Astrocyte (in vitro differentiated cells and primary cell): ENCODE data around the gene MYL10. TPM values are rescaled to one million over a fixed set of nuclear protein-coding genes. Genes with fewer than 3 reads are reported as not detected.

Source experiments
- DNase-seq: peaks from one replicate; pipeline ENCODE4 v3.0.0-alpha.2; 2010; ENCODE audit warnings: low read depth
- FAIRE-seq: peaks from 2 replicates; lab custom pipeline; 2011; peaks lifted over from hg19 to GRCh38; lab: Jason Lieb, UNC
- H2AFZ ChIP-seq: 2 replicates; pipeline ENCODE4 v1.6.0; 2012; ENCODE audit warnings: low read depth, low read length, inconsistent platforms
- H3K27ac ChIP-seq: 2 replicates; pipeline ENCODE4 v1.5.1; 2011; ENCODE audit warnings: low read depth, low read length, inconsistent platforms
- H3K27me3 ChIP-seq: 2 replicates; pipeline ENCODE4 v1.6.0; 2011; ENCODE audit warnings: low read length, inconsistent platforms; ENCODE audit not compliant: insufficient read depth
- H3K36me3 ChIP-seq: 2 replicates; pipeline ENCODE4 v1.5.1; 2011; ENCODE audit warnings: low read length, inconsistent platforms; ENCODE audit not compliant: insufficient read depth
- H3K4me1 ChIP-seq: 2 replicates; pipeline ENCODE4 v1.5.1; 2011; ENCODE audit warnings: low read length, inconsistent platforms; ENCODE audit not compliant: insufficient read depth
- H3K4me2 ChIP-seq: 2 replicates; pipeline ENCODE4 v1.6.0; 2012; ENCODE audit warnings: low read length, inconsistent platforms
- H3K4me3 ChIP-seq: 2 replicates; pipeline ENCODE4 v1.5.1; 2011; ENCODE audit warnings: low read depth, mild to moderate bottlenecking, low read length, inconsistent platforms; ENCODE audit not compliant: insufficient read depth
- H3K79me2 ChIP-seq: 2 replicates; pipeline ENCODE4 v1.6.0; 2012; ENCODE audit warnings: mild to moderate bottlenecking, low read length, inconsistent platforms; ENCODE audit not compliant: insufficient read depth
- H3K9ac ChIP-seq: 2 replicates; pipeline ENCODE4 v1.6.0; 2012; ENCODE audit warnings: mild to moderate bottlenecking, low read length, inconsistent platforms
- H3K9me3 ChIP-seq: 2 replicates; pipeline ENCODE4 v1.5.1; 2012; ENCODE audit warnings: low read depth, mild to moderate bottlenecking, low read length, inconsistent platforms; ENCODE audit not compliant: insufficient read depth
- H4K20me1 ChIP-seq: 2 replicates; pipeline ENCODE4 v1.6.0; 2012; ENCODE audit warnings: low read length, inconsistent platforms; ENCODE audit not compliant: insufficient read depth
- H3K27ac Mint-ChIP-seq: one replicate; pipeline ENCODE4 v1.8.0; 2021; ENCODE audit warnings: mild to moderate bottlenecking, mixed read lengths; ENCODE audit not compliant: unreplicated experiment
- H3K27me3 Mint-ChIP-seq: one replicate; pipeline ENCODE4 v1.8.0; 2021; ENCODE audit warnings: low read depth, mixed read lengths; ENCODE audit not compliant: unreplicated experiment
- H3K36me3 Mint-ChIP-seq: one replicate; pipeline ENCODE4 v1.8.0; 2021; ENCODE audit warnings: low read depth, mixed read lengths; ENCODE audit not compliant: unreplicated experiment
- H3K4me1 Mint-ChIP-seq: one replicate; pipeline ENCODE4 v1.8.0; 2021; ENCODE audit warnings: low read depth, mixed read lengths; ENCODE audit not compliant: unreplicated experiment
- H3K4me3 Mint-ChIP-seq: one replicate; pipeline ENCODE4 v1.8.0; 2021; ENCODE audit warnings: mild to moderate bottlenecking, moderate library complexity, mixed read lengths; ENCODE audit not compliant: unreplicated experiment
- H3K9me3 Mint-ChIP-seq: one replicate; pipeline ENCODE4 v1.8.0; 2021; ENCODE audit warnings: mild to moderate bottlenecking, mixed read lengths; ENCODE audit not compliant: unreplicated experiment
- EZH2 ChIP-seq: IDR thresholded peaks from 2 replicates; pipeline ENCODE4 v1.6.1; 2012; ENCODE audit warnings: mild to moderate bottlenecking, low read length, inconsistent platforms; ENCODE audit not compliant: insufficient read depth
- total RNA-seq: library from RNA; stranded (reverse); gene quantifications from 2 replicates; pipeline ENCODE4 v1.2.1, GENCODE V29; 2021
- TF ChIP-seq, protein P1 (sequence below): IDR thresholded peaks from 2 replicates; pipeline ENCODE4 v1.5.1; 2011; ENCODE audit warnings: low read depth, mild to moderate bottlenecking, inconsistent platforms, low read length, moderate library complexity; ENCODE audit not compliant: insufficient read depth

The MYL10 gene
- total RNA-seq, 1 donor from 2014 or later = 0.73 TPM

DNA sequence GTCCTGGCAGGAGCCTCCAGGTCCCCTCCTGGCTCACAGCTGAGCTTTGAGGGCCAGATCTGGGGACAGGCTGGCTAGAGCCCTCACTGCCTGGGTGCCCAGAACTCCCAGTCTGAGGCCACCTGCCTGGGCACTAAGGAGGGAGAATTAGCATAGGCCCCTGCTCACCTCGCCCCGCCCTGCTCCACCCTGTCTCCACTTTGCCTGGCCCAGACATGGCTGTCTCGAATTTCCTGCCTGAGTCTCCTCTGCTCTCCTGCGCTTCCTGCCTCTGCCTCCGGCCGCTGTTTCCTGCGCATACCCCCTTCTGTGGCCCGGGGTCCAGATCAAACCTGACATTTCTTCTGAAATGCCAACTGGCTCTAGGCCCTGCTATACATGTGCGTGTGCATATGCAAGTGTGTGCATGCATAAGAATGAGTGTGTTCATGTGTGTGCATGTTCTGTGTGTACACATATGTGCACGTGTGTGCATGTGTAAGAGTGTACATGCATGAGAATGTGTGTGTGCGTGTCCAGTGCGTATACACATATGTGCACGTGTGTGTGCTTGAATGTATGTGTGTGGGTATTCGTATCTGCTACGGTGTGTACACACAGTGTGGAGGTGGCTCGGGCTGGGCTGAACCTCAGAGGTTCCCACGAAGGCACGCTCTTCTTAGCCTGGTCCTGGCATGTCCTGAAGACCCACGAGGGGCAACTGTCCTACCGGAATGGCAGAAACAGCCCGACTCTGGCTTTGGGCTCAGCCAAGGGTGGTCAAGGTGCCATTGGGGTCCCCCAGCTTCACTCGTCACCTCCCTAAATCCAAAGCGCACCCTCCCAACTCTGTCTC, 64.9 kb downstream of the MYL10 start:
- H3K9me3 ChIP-seq = peaks cover 4% of the 10 kb centered on the region
- FAIRE-seq (no peak), DNase-seq (no peak)
- TF ChIP-seq, protein P1, sequence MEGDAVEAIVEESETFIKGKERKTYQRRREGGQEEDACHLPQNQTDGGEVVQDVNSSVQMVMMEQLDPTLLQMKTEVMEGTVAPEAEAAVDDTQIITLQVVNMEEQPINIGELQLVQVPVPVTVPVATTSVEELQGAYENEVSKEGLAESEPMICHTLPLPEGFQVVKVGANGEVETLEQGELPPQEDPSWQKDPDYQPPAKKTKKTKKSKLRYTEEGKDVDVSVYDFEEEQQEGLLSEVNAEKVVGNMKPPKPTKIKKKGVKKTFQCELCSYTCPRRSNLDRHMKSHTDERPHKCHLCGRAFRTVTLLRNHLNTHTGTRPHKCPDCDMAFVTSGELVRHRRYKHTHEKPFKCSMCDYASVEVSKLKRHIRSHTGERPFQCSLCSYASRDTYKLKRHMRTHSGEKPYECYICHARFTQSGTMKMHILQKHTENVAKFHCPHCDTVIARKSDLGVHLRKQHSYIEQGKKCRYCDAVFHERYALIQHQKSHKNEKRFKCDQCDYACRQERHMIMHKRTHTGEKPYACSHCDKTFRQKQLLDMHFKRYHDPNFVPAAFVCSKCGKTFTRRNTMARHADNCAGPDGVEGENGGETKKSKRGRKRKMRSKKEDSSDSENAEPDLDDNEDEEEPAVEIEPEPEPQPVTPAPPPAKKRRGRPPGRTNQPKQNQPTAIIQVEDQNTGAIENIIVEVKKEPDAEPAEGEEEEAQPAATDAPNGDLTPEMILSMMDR = no peak
- TF ChIP-seq EZH2 = no peak
- peaks cover 9% of the 10 kb centered on the region for H3K9me3 Mint-ChIP-seq
- no peaks in the 10 kb centered on the region for H3K79me2 ChIP-seq
- no peaks in the 10 kb centered on the region for H3K36me3 Mint-ChIP-seq
- peaks cover 50% of the 10 kb centered on the region for H3K27me3 Mint-ChIP-seq
- no peaks in the 10 kb centered on the region for H3K36me3 ChIP-seq
- H3K4me1 ChIP-seq = no peaks in the 10 kb centered on the region
- H3K4me3 ChIP-seq = no peak overlapping the region
- H3K9ac ChIP-seq = no peak overlapping the region
- no peak overlapping the region for H2AFZ ChIP-seq
- no peak overlapping the region for H3K27ac Mint-ChIP-seq
- no peak overlapping the region for H3K4me2 ChIP-seq
- H4K20me1 ChIP-seq = no peaks in the 10 kb centered on the region
- H3K4me3 Mint-ChIP-seq = no peak overlapping the region
- no peaks in the 10 kb centered on the region for H3K4me1 Mint-ChIP-seq
- no peak overlapping the region for H3K27ac ChIP-seq
- H3K27me3 ChIP-seq = peaks cover 27% of the 10 kb centered on the region

Other genes starting within 250 kb of the MYL10 start
- 50.6 and 66.8 TPM in 2 replicates for gene CUX1, start 188.3 kb upstream of the MYL10 start, total RNA-seq